H1 (cell line): Measurements from ENCODE around the gene SH3PXD2B. TPM values are rescaled to one million over a fixed set of nuclear protein-coding genes. Genes with fewer than 3 reads are reported as not detected.

Source experiments
- CTCF ChIA-PET: fragments of 300-600 bp; sonication (Branson Sonifier 250); formaldehyde crosslinking; loops from one replicate; lab custom pipeline; 2021; ENCODE audit not compliant: partially characterized antibody; lab: Charles Lee
- POLR2A ChIA-PET: fragments of 300-600 bp; sonication (Branson Sonifier 250); formaldehyde crosslinking; loops from one replicate; lab custom pipeline; 2021; ENCODE audit warnings: inconsistent platforms; ENCODE audit not compliant: partially characterized antibody; lab: Charles Lee
- DNase-seq, 2 experiments: peaks; one replicate each; pipeline versions ENCODE4 v3.0.0 to v3.0.0-alpha.2; 2010 to 2022; ENCODE audit warnings: low spot score in 2 of 2, low read depth in 1 of 2, mixed read lengths in 1 of 2
- FAIRE-seq: peaks from 2 replicates; lab custom pipeline; 2011; peaks lifted over from hg19 to GRCh38; lab: Jason Lieb, UNC
- H2AFZ ChIP-seq: 2 replicates; pipeline ENCODE4 v1.8.1; 2012; ENCODE audit warnings: low read length, inconsistent platforms
- H2AK5ac ChIP-seq: 2 replicates; pipeline ENCODE4 v1.6.1; 2013; ENCODE audit warnings: low read depth, low read length
- H2BK120ac ChIP-seq: replicated peaks from 2 replicates; pipeline ENCODE3; 2013; ENCODE audit warnings: low read depth, low read length, inconsistent platforms
- H2BK12ac ChIP-seq: 2 replicates; pipeline ENCODE4 v1.6.1; 2013; ENCODE audit warnings: low read depth, low read length
- H2BK15ac ChIP-seq: 2 replicates; pipeline ENCODE4 v1.6.1; 2013; ENCODE audit warnings: low read length
- H2BK20ac ChIP-seq: 2 replicates; pipeline ENCODE4 v1.6.1; 2013; ENCODE audit warnings: low read length
- H2BK5ac ChIP-seq: 2 replicates; pipeline ENCODE4 v1.6.1; 2013; ENCODE audit warnings: low read depth, low read length
- H3K14ac ChIP-seq: 2 replicates; pipeline ENCODE4 v1.6.1; 2013; ENCODE audit warnings: inconsistent platforms; ENCODE audit not compliant: insufficient read length
- H3K18ac ChIP-seq: 2 replicates; pipeline ENCODE4 v1.6.1; 2013; ENCODE audit warnings: low read length; ENCODE audit errors: extremely low read depth
- H3K23ac ChIP-seq: 2 replicates; pipeline ENCODE4 v1.6.1; 2013; ENCODE audit warnings: inconsistent platforms; ENCODE audit not compliant: insufficient read length
- H3K23me2 ChIP-seq: 2 replicates; pipeline ENCODE4 v1.6.1; 2013; ENCODE audit warnings: low read depth, low read length
- H3K27ac ChIP-seq: 2 replicates; pipeline ENCODE4 v1.6.1; 2011; ENCODE audit warnings: low read depth, low read length, inconsistent platforms
- H3K27me3 ChIP-seq, 4 experiments: replicated peaks in 1 of 4; 1 replicate in 1 of 4; 2 replicates in 3 of 4; pipeline versions ENCODE4 v1.6.1 to v1.8.1; 2011 to 2013; ENCODE audit warnings: low read length in 3 of 4, mild to moderate bottlenecking in 3 of 4, inconsistent platforms in 2 of 4, mixed read lengths in 2 of 4, moderate library complexity in 1 of 4; ENCODE audit not compliant: control insufficient read depth in 3 of 4, insufficient read depth in 3 of 4; ENCODE audit errors: extremely low read depth in 1 of 4
- H3K36me3 ChIP-seq, 4 experiments: 2 replicates each; pipeline versions ENCODE4 v1.6.1 to v1.8.1; 2011 to 2013; ENCODE audit warnings: mild to moderate bottlenecking in 4 of 4, low read length in 3 of 4, moderate library complexity in 2 of 4, control low read depth in 1 of 4, inconsistent platforms in 1 of 4; ENCODE audit not compliant: insufficient read depth in 4 of 4, control insufficient read depth in 2 of 4
- H3K4ac ChIP-seq: replicated peaks from 2 replicates; pipeline ENCODE3; 2013; ENCODE audit warnings: low read length, low read depth, mixed read lengths, inconsistent platforms; ENCODE audit not compliant: insufficient read length
- H3K4me1 ChIP-seq, 4 experiments: replicated peaks in 1 of 4; 1 replicate in 1 of 4; 2 replicates in 3 of 4; pipeline versions ENCODE4 v1.6.1 to v1.8.1; 2011 to 2013; ENCODE audit warnings: low read length in 3 of 4, inconsistent platforms in 2 of 4, mixed read lengths in 1 of 4; ENCODE audit not compliant: insufficient read depth in 4 of 4, control insufficient read depth in 3 of 4
- H3K4me2 ChIP-seq, 2 experiments: 2 replicates each; pipeline versions ENCODE4 v1.6.1 to v1.8.1; 2011 to 2013; ENCODE audit warnings: low read depth in 2 of 2, low read length in 2 of 2, control low read depth in 1 of 2, inconsistent platforms in 1 of 2, mild to moderate bottlenecking in 1 of 2; ENCODE audit not compliant: insufficient read depth in 1 of 2
- H3K4me3 ChIP-seq, 4 experiments: fragments of 200-600, 300-600 bp in 1 of 4; sonication (generic), shearing (Covaris generic), sonication (Bioruptor Twin) in 1 of 4; 2 replicates each; pipeline versions ENCODE4 v1.5.1 to v1.8.1; 2011 to 2016; ENCODE audit warnings: low read length in 4 of 4, low read depth in 3 of 4, control low read depth in 2 of 4, inconsistent platforms in 2 of 4, mild to moderate bottlenecking in 2 of 4, mixed read lengths in 1 of 4, moderate library complexity in 1 of 4; ENCODE audit not compliant: insufficient read depth in 2 of 4; ENCODE audit errors: extremely low read depth in 1 of 4
- H3K56ac ChIP-seq: replicated peaks from 2 replicates; pipeline ENCODE3; 2013; ENCODE audit warnings: low read depth, mild to moderate bottlenecking, mixed read lengths, low read length, inconsistent platforms; ENCODE audit not compliant: insufficient read length
- H3K79me1 ChIP-seq: 2 replicates; pipeline ENCODE4 v1.6.1; 2013; ENCODE audit warnings: low read depth, low read length, control low read depth
- H3K79me2 ChIP-seq, 2 experiments: 2 replicates each; pipeline versions ENCODE4 v1.6.1 to v1.8.1; 2012 to 2013; ENCODE audit warnings: low read length in 2 of 2, mild to moderate bottlenecking in 2 of 2, inconsistent platforms in 1 of 2; ENCODE audit not compliant: insufficient read depth in 2 of 2, control insufficient read depth in 1 of 2
- H3K9ac ChIP-seq, 4 experiments: replicated peaks in 1 of 4; 1 replicate in 1 of 4; 2 replicates in 3 of 4; pipeline versions ENCODE4 v1.6.1 to v1.8.1; 2011 to 2013; ENCODE audit warnings: low read depth in 3 of 4, low read length in 3 of 4, control low read depth in 2 of 4, mild to moderate bottlenecking in 2 of 4, moderate library complexity in 2 of 4, inconsistent platforms in 1 of 4; ENCODE audit errors: extremely low read depth in 1 of 4
- H3K9me3 ChIP-seq, 2 experiments: 2 replicates each; pipeline versions ENCODE4 v1.6.1 to v1.8.1; 2012 to 2013; ENCODE audit warnings: mild to moderate bottlenecking in 2 of 2, moderate library complexity in 2 of 2, control low read depth in 1 of 2, inconsistent platforms in 1 of 2, low read depth in 1 of 2, low read length in 1 of 2, mixed read lengths in 1 of 2; ENCODE audit not compliant: insufficient read depth in 2 of 2
- H4K20me1 ChIP-seq, 2 experiments: replicated peaks in 1 of 2; 2 replicates each; pipeline versions ENCODE3 to v1.8.1; 2011 to 2013; ENCODE audit warnings: inconsistent platforms in 2 of 2, low read length in 2 of 2, mild to moderate bottlenecking in 1 of 2; ENCODE audit not compliant: insufficient read depth in 2 of 2, control insufficient read depth in 1 of 2
- H4K5ac ChIP-seq: 2 replicates; pipeline ENCODE4 v1.6.1; 2013; ENCODE audit warnings: low read length, low read depth, mixed read lengths, inconsistent platforms; ENCODE audit not compliant: insufficient read length
- H4K8ac ChIP-seq: 2 replicates; pipeline ENCODE4 v1.8.0; 2013; ENCODE audit warnings: mild to moderate bottlenecking, moderate library complexity, low read length, inconsistent platforms; ENCODE audit not compliant: insufficient read depth; ENCODE audit errors: extremely low read depth
- H4K91ac ChIP-seq: replicated peaks from 2 replicates; pipeline ENCODE3; 2013; ENCODE audit warnings: low read length, mixed read lengths, inconsistent platforms; ENCODE audit not compliant: insufficient read length
- POU5F1 ChIP-seq: IDR thresholded peaks from 2 replicates; pipeline ENCODE4 v1.6.1; 2011; ENCODE audit warnings: low read depth, mild to moderate bottlenecking, low read length, moderate library complexity
- SIN3A ChIP-seq, 2 experiments: IDR thresholded peaks in 1 of 2; conservative IDR thresholded peaks in 1 of 2; 2 replicates each; pipeline ENCODE4 v1.6.1; 2011 to 2012; ENCODE audit warnings: low read length in 2 of 2, improper control_type of control experiment in 1 of 2, low read depth in 1 of 2, mild to moderate bottlenecking in 1 of 2
- WGBS, 2 experiments: shearing (Covaris generic) in 1 of 2; methylation state at CpG; one replicate each; pipeline versions ENCODE4 v1.1.6 to v1.1.7; 2013 to 2015; ENCODE audit warnings: low lambda C conversion rate in 2 of 2, mixed read lengths in 2 of 2, inconsistent platforms in 1 of 2, low coverage in 1 of 2, missing lambda C conversion rate in 1 of 2; ENCODE audit not compliant: insufficient replicate concordance in 2 of 2, insufficient coverage in 1 of 2, insufficient read length in 1 of 2; ENCODE audit errors: extremely low coverage in 1 of 2, missing lambda C conversion rate in 1 of 2; 5-methylcytosine and 5-hydroxymethylcytosine counted together
- polyA plus RNA-seq, 7 experiments: library from polyadenylated mRNA; depleted of rRNA in 3 of 7; stranded (reverse) in 5 of 7; unstranded in 2 of 7; fragments of >200 nt in 5 of 7; fragments of 200-250 nt in 2 of 7; gene quantifications; 1 replicate in 5 of 7; 2 replicates in 1 of 7; 4 replicates in 1 of 7; pipeline versions ENCODE4 v1.2.1 to v1.2.3, GENCODE V29; 2011 to 2013; ENCODE audit warnings: missing spikeins in 2 of 7, mixed read lengths in 2 of 7
- total RNA-seq: library from RNA; stranded (reverse); fragmentation: NEBNext Ultra II Directional; extraction: Animal tissue kit (Norgen Biotek cat#: 25700); gene quantifications from 2 replicates; pipeline ENCODE4 v1.2.1, GENCODE V29; 2021

Gene SH3PXD2B
- total and polyA plus RNA-seq, 2 of the 8 experiments (the other 6 are each of a cell fraction or from before 2014, with no cell fraction given) = 32.9 to 72.9 TPM

DNA sequence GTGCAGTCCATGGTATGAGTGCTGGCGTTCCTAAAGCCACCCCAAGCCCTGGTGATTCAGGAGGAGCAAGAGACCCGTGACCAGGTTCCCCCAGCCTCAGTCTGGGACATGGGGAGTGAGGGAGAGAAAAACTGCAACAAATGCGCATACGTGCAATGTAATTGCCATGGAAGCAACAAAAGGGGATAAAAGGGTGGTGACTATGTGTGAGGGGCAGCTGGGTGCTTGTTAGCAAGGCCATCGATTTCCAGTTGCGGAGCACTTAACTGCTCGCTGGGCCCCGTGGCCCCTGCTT, 709 bp upstream of the SH3PXD2B start:
- CTCF ChIA-PET = no interaction called here
- Histone ChIP-seq H4K91ac (peak overlapping the region; percentile 67), H3K4me1 (peaks cover 10 to 19% (median 15%) of the 10 kb centered on the region in 4 experiments), H3K18ac (peak overlapping the region; percentile 62; the same call in 1 of the 2 replicates), H3K23me2 (no peaks in the 10 kb centered on the region), H3K9ac (peak overlapping the region in 2 of 4 experiments; percentile 2 to 19; a peak in 2 of 7 replicates), H4K8ac (no peak overlapping the region), H3K23ac (no peak overlapping the region), H3K9me3 (no peaks in the 10 kb centered on the region), H2BK20ac (no peak overlapping the region)
- no peak for FAIRE-seq
- WGBS, 2 experiments = 77% methylated on average over 8 of the region's 8 CpGs; no CpG with 5 or more reads in 1 of the 2 experiments
- TF ChIP-seq SIN3A (conservative IDR thresholded peaks at IDR 0.05 in 1 of 2, IDR thresholded peaks at IDR 0.05 in 1 of 2; ENCODE audit: low read depth in 1 of 2, low read length in 2 of 2) = no peak
- TF ChIP-seq POU5F1 = peak; percentile 71; the same call in 1 of the 2 replicates
- TF ChIP-seq, all 59 proteins: peak for 1
- H3K14ac ChIP-seq = no peak overlapping the region
- peak overlapping the region; percentile 50; the same call in 1 of the 2 replicates for H2AFZ ChIP-seq
- H2BK15ac ChIP-seq = peak overlapping the region; percentile 61; the same call in 1 of the 2 replicates
- peak overlapping the region; percentile 38 to 64 (median 54); a peak in 7 of 8 replicates for H3K4me3 ChIP-seq
- H3K79me1 ChIP-seq = peaks cover 5% of the 10 kb centered on the region; the same call in 1 of the 2 replicates
- H2BK5ac ChIP-seq = peak overlapping the region; percentile 2; the same call in 1 of the 2 replicates
- H3K36me3 ChIP-seq = peaks cover 0 to 3% (median 0%) of the 10 kb centered on the region in 4 experiments; a peak in 2 of 8 replicates
- H4K20me1 ChIP-seq = peaks cover 12 to 13% of the 10 kb centered on the region in 2 experiments
- no peak overlapping the region for H3K27ac ChIP-seq
- peak overlapping the region; percentile 4; the same call in 1 of the 2 replicates for H2AK5ac ChIP-seq
- H3K79me2 ChIP-seq = peaks cover 0 to 32% of the 10 kb centered on the region in 2 experiments; a peak in 2 of 4 replicates
- H3K4ac ChIP-seq = no peak overlapping the region
- H2BK120ac ChIP-seq = peak overlapping the region; percentile 65
- DNase-seq = no peak
- H4K5ac ChIP-seq = peak overlapping the region; percentile 34
- peak overlapping the region; percentile 57 to 63 for H3K4me2 ChIP-seq
- no peaks in the 10 kb centered on the region; a peak in 2 of 7 replicates for H3K27me3 ChIP-seq
- H3K56ac ChIP-seq = no peak overlapping the region
- POLR2A ChIA-PET = interaction anchor here (0.7 kb wide), 1 partner anchor 13 kb away, joined by 3 read pairs; no protein-coding TSS in a partner anchor
- H2BK12ac ChIP-seq = peak overlapping the region; percentile 51; the same call in 1 of the 2 replicates
